Breast epithelium (tissue), 4 donors: ENCODE data around the gene KCND2. TPM values are rescaled to one million over a fixed set of nuclear protein-coding genes. Genes with fewer than 3 reads are reported as not detected.

Experiments used
- DNase-seq, 2 donors: peaks; one replicate each; pipeline ENCODE4 v3.0.0-alpha.2; 2019; ENCODE audit warnings: low spot score in 2 of 2
- H3K27ac ChIP-seq, 2 donors: fragments of 200-600 bp; sonication (generic) in 1 of 2; one replicate each; pipeline ENCODE4 v1.5.1; 2016 to 2019; ENCODE audit warnings: mild to moderate bottlenecking in 1 of 2
- H3K27me3 ChIP-seq, 2 donors: fragments of 200-600 bp; sonication (generic) in 1 of 2; one replicate each; pipeline versions ENCODE4 v1.5.1 to v1.6.0; 2017 to 2019; ENCODE audit warnings: control low read depth in 1 of 2, mild to moderate bottlenecking in 1 of 2
- H3K36me3 ChIP-seq: fragments of 200-600 bp; one replicate; pipeline ENCODE4 v1.5.1; 2019
- H3K4me1 ChIP-seq, 2 donors: fragments of 200-600 bp; sonication (generic); one replicate each; pipeline ENCODE4 v1.5.1; 2016 to 2019; ENCODE audit warnings: control low read depth in 1 of 2
- H3K4me3 ChIP-seq, 3 donors: fragments of 200-600 bp; sonication (generic); 1 replicate in 2 of 3; 2 replicates in 1 of 3; pipeline ENCODE4 v1.5.1; 2016 to 2019; ENCODE audit warnings: mild to moderate bottlenecking in 3 of 3, moderate library complexity in 2 of 3
- H3K9me3 ChIP-seq, 2 donors: fragments of 200-600 bp; sonication (generic) in 1 of 2; one replicate each; pipeline ENCODE4 v1.5.1; 2016 to 2019; ENCODE audit warnings: control low read depth in 1 of 2
- CTCF ChIP-seq, 3 donors: fragments of 450-650 bp; IDR thresholded peaks; one replicate each; pipeline ENCODE4 v1.5.1; 2016 to 2017; ENCODE audit warnings: antibody characterized with exemption in 3 of 3, mild to moderate bottlenecking in 3 of 3, moderate library complexity in 3 of 3
- POLR2A ChIP-seq: fragments of 450-650 bp; IDR thresholded peaks from one replicate; pipeline ENCODE4 v1.6.1; 2016; ENCODE audit warnings: antibody characterized with exemption, mild to moderate bottlenecking, moderate library complexity
- POLR2AphosphoS5 ChIP-seq, 3 donors: sonication (generic); formaldehyde crosslinking; IDR thresholded peaks; one replicate each; pipeline ENCODE4 v1.6.1; 2017; ENCODE audit warnings: antibody characterized with exemption in 3 of 3
- intact Hi-C: fragments of 100-400 bp; cut with DNase I; formaldehyde crosslinking; loops from one replicate; pipeline ENCODE4 v1.15.1; 2023; ENCODE audit warnings: low total_unique reads
- total RNA-seq, 3 donors: library from RNA; depleted of rRNA; stranded (reverse); fragments of >200 nt; gene quantifications; one replicate each; pipeline ENCODE4 v1.1.0, GENCODE V29; 2016

The KCND2 gene
- total RNA-seq, 3 donors from 2014 or later = 1.9 to 3.6 (median 2.6) TPM

- intact Hi-C loops = no loop called here
- TF ChIP-seq CTCF (IDR thresholded peaks at IDR 0.05) (no peak), POLR2AphosphoS5 (IDR thresholded peaks at IDR 0.05) (no peak), POLR2A (no peak)
These were observed 311.1 kb downstream of the KCND2 start for GRCh38 chr7:120583899-120584586.

GRCh38 chr7:120586571-120586970, 313.6 kb downstream of the KCND2 start:
- no peak for TF ChIP-seq POLR2AphosphoS5 (IDR thresholded peaks at IDR 0.05)
- TF ChIP-seq CTCF (IDR thresholded peaks at IDR 0.05) = no peak
- TF ChIP-seq POLR2A = no peak

More at GRCh38 chr7:120583899-120584586, 311.1 kb downstream of the KCND2 start:
- no peak for DNase-seq
- H3K4me3 ChIP-seq = no peak overlapping the region
- no peaks in the 10 kb centered on the region for H3K27me3 ChIP-seq
- H3K9me3 ChIP-seq = no peaks in the 10 kb centered on the region
- H3K27ac ChIP-seq = no peak overlapping the region
- no peaks in the 10 kb centered on the region for H3K4me1 ChIP-seq
- no peaks in the 10 kb centered on the region for H3K36me3 ChIP-seq

GRCh38 chr7:120587243-120587642, 314.3 kb downstream of the KCND2 start:
- no peak overlapping the region for H3K4me3 ChIP-seq
- H3K4me1 ChIP-seq = no peaks in the 10 kb centered on the region
- no peak for DNase-seq
- H3K36me3 ChIP-seq = no peaks in the 10 kb centered on the region
- H3K27ac ChIP-seq = no peak overlapping the region
- H3K9me3 ChIP-seq = no peaks in the 10 kb centered on the region
- intact Hi-C loops = no loop called here
- no peaks in the 10 kb centered on the region for H3K27me3 ChIP-seq
- TF ChIP-seq POLR2AphosphoS5 (IDR thresholded peaks at IDR 0.05) (no peak), POLR2A (no peak), CTCF (IDR thresholded peaks at IDR 0.05) (no peak)

More at GRCh38 chr7:120586571-120586970, 313.6 kb downstream of the KCND2 start:
- Histone ChIP-seq H3K27me3 (no peaks in the 10 kb centered on the region), H3K4me1 (no peaks in the 10 kb centered on the region), H3K27ac (no peak overlapping the region), H3K9me3 (no peaks in the 10 kb centered on the region), H3K4me3 (no peak overlapping the region), H3K36me3 (no peaks in the 10 kb centered on the region)
- intact Hi-C loops = no loop called here
- no peak for DNase-seq

- Histone ChIP-seq H3K4me3 (no peak overlapping the region), H3K36me3 (no peaks in the 10 kb centered on the region), H3K27ac (no peak overlapping the region), H3K9me3 (no peaks in the 10 kb centered on the region), H3K27me3 (no peaks in the 10 kb centered on the region), H3K4me1 (no peaks in the 10 kb centered on the region)
- intact Hi-C loops = no loop called here
- TF ChIP-seq CTCF (IDR thresholded peaks at IDR 0.05) (no peak), POLR2AphosphoS5 (IDR thresholded peaks at IDR 0.05) (no peak), POLR2A (no peak)
- DNase-seq = no peak
These were observed 315.4 kb downstream of the KCND2 start for GRCh38 chr7:120588416-120588815.

- Histone ChIP-seq H3K4me1 (no peaks in the 10 kb centered on the region), H3K27me3 (no peaks in the 10 kb centered on the region), H3K9me3 (no peaks in the 10 kb centered on the region), H3K4me3 (no peak overlapping the region), H3K27ac (no peak overlapping the region), H3K36me3 (no peaks in the 10 kb centered on the region)
- DNase-seq = no peak
- no peak for TF ChIP-seq POLR2AphosphoS5 (IDR thresholded peaks at IDR 0.05)
- TF ChIP-seq CTCF (IDR thresholded peaks at IDR 0.05) = no peak
- no peak for TF ChIP-seq POLR2A
- intact Hi-C loops = no loop called here
These were observed 315.9 kb downstream of the KCND2 start for GRCh38 chr7:120588862-120589261.
